ENCODE data around the gene TET3. TPM values are rescaled to one million over a fixed set of nuclear protein-coding genes. Genes with fewer than 3 reads are reported as not detected.
A peak's percentile ranks its signal among the peaks of the same experiment; 100 is the strongest.

TET3 gene
- total and polyA plus RNA-seq, 9 of the 15 experiments (the other 6 are each of a cell fraction or from before 2014, with no cell fraction given) = 0.35 to 16.3 (median 5.5) TPM

GRCh38 chr2:74002505-74003421, 18.1 kb downstream of the TET3 start (continued):
- TF ChIP-seq ZBTB40 (IDR thresholded peaks at IDR 0.05) (peak; percentile 18; the same call in 1 of the 2 replicates), ZBTB40 (CRISPR knock-in tag; IDR thresholded peaks at IDR 0.05) (no peak), RBFOX2 (IDR thresholded peaks at IDR 0.05; ENCODE audit: low read depth, low read length) (peak; percentile 77), ZNF280A (IDR thresholded peaks at IDR 0.05; ENCODE audit: low read depth, partially characterized antibody) (no peak), KLF6 (CRISPR knock-in tag; IDR thresholded peaks at IDR 0.05; ENCODE audit: borderline replicate concordance) (no peak), RFX7 (CRISPR knock-in tag; IDR thresholded peaks at IDR 0.05) (no peak), ZNF140 (CRISPR knock-in tag; IDR thresholded peaks at IDR 0.05) (no peak), FIP1L1 (IDR thresholded peaks at IDR 0.05; ENCODE audit: low read depth, low read length, poor library complexity, severe bottlenecking) (no peak), JUN (IDR thresholded peaks at IDR 0.05; ENCODE audit: borderline replicate concordance, low read depth, low read length) (no peak), JUN (CRISPR knock-in tag; IDR thresholded peaks at IDR 0.05; ENCODE audit: borderline replicate concordance) (no peak), HDAC1 (IDR thresholded peaks at IDR 0.05) (peak in 1 of 2 experiments; percentile 75; a peak in 2 of 4 replicates), NUFIP1 (IDR thresholded peaks at IDR 0.05; ENCODE audit: partially characterized antibody) (no peak), MYNN (IDR thresholded peaks at IDR 0.05) (no peak), MYNN (CRISPR knock-in tag; IDR thresholded peaks at IDR 0.05) (no peak), HDAC8 (tag; IDR thresholded peaks at IDR 0.05) (no peak)
- TF ChIP-seq, protein P1, sequence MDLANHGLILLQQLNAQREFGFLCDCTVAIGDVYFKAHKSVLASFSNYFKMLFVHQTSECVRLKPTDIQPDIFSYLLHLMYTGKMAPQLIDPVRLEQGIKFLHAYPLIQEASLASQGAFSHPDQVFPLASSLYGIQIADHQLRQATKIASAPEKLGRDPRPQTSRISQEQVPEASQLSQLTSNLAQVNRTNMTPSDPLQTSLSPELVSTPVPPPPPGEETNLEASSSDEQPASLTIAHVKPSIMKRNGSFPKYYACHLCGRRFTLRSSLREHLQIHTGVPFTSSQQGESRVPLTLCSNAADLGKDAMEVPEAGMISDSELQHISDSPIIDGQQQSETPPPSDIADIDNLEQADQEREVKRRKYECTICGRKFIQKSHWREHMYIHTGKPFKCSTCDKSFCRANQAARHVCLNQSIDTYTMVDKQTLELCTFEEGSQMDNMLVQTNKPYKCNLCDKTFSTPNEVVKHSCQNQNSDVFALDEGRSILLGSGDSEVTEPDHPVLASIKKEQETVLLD (IDR thresholded peaks at IDR 0.05) = peak; percentile 46; the same call in 1 of the 2 replicates

Measured in K562 (cell line).